Gastroesophageal sphincter (tissue), 4 donors: ENCODE measurements around the gene ALG5. TPM values are rescaled to one million over a fixed set of nuclear protein-coding genes. Genes with fewer than 3 reads are reported as not detected.

Experiments used
- ATAC-seq: fragments of 150-250 bp; one replicate; pipeline ENCODE4 v1.9.1; 2016; ENCODE audit warnings: mild to moderate bottlenecking, moderate library complexity
- H3K27ac ChIP-seq, 4 donors: fragments of 200-600 bp; sonication (generic) in 3 of 4; 1 replicate in 3 of 4; 2 replicates in 1 of 4; pipeline ENCODE4 v1.5.1; 2016 to 2019
- H3K27me3 ChIP-seq: fragments of 200-600 bp; sonication (generic); one replicate; pipeline ENCODE4 v1.5.1; 2019
- H3K36me3 ChIP-seq, 2 donors: fragments of 200-600 bp; sonication (generic); one replicate each; pipeline ENCODE4 v1.5.1; 2019; ENCODE audit warnings: control low read depth in 1 of 2
- H3K4me1 ChIP-seq, 3 donors: fragments of 200-600 bp; sonication (generic); 1 replicate in 2 of 3; 2 replicates in 1 of 3; pipeline ENCODE4 v1.5.1; 2016 to 2019; ENCODE audit warnings: control low read depth in 2 of 3
- H3K4me3 ChIP-seq, 2 donors: fragments of 200-600 bp; sonication (generic); one replicate each; pipeline ENCODE4 v1.5.1; 2019; ENCODE audit warnings: mild to moderate bottlenecking in 1 of 2, moderate library complexity in 1 of 2
- H3K9me3 ChIP-seq, 3 donors: fragments of 200-600 bp; sonication (generic); one replicate each; pipeline ENCODE4 v1.5.1; 2017 to 2019; ENCODE audit warnings: control low read depth in 2 of 3
- EP300 ChIP-seq: sonication (generic); formaldehyde crosslinking; IDR thresholded peaks from one replicate; pipeline ENCODE4 v1.6.1; 2017; ENCODE audit warnings: antibody characterized with exemption, mild to moderate bottlenecking
- POLR2A ChIP-seq, 2 donors: fragments of 450-650 bp; IDR thresholded peaks; one replicate each; pipeline ENCODE4 v1.6.1; 2017; ENCODE audit warnings: antibody characterized with exemption in 2 of 2, mild to moderate bottlenecking in 2 of 2, moderate library complexity in 1 of 2
- POLR2AphosphoS5 ChIP-seq: sonication (generic); formaldehyde crosslinking; IDR thresholded peaks from one replicate; pipeline ENCODE4 v1.6.1; 2017; ENCODE audit warnings: antibody characterized with exemption
- WGBS, 2 donors: methylation state at CpG; one replicate each; pipeline ENCODE4 v1.1.5; 2018; ENCODE audit warnings: low coverage in 1 of 2; 5-methylcytosine and 5-hydroxymethylcytosine counted together
- total RNA-seq, 4 donors: library from RNA; depleted of rRNA; stranded (reverse); fragments of >200 nt; gene quantifications; one replicate each; pipeline ENCODE4 v1.1.0, GENCODE V29; 2016
- TF ChIP-seq, protein P1 (sequence below), 4 experiments: fragments of 200-600 bp in 2 of 4; fragments of 450-650 bp in 2 of 4; sonication (generic) in 1 of 4; IDR thresholded peaks; one replicate each; pipeline ENCODE4 v1.5.1; 2017 to 2019; ENCODE audit warnings: antibody characterized with exemption in 4 of 4, mild to moderate bottlenecking in 2 of 4, moderate library complexity in 2 of 4

ALG5 gene
- total RNA-seq, 4 donors from 2014 or later = 16.5 to 24.0 (median 22.4) TPM

DNA sequence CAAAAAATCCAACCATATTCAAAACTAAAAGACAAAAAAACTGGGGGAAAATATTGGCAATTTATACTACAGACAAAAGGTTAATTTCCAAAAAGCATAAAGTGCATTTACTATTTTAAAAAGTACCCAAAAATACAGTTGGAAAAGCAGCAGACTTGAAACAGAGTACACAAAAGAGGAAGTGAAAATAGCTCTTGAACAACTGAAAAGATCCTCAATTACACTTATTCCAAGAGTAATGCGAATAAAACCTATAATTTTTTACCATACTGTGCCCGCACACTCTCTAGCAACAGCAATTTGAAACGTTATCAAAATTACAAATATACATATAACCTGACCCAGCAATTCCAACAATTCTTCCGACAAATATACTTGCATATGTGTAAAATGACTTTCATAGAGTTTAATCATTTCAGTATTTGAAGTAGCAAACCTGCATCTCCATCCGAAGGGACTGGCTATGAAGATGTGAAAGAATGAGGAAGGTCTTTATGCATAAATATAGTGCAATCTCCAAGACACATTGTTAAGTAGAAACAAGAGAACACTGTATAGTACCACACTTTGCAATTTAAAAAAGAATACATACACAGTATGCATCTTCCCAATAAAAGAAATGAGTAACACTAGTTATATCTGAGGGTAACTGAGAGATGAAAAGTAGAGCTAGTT is 25.4 kb downstream of the ALG5 start:
- WGBS, 2 donors = 89 to 92% methylated on average over 4 to 5 of the region's 5 CpGs
- Histone ChIP-seq H3K27me3 (no peaks in the 10 kb centered on the region), H3K4me3 (no peak overlapping the region), H3K27ac (no peak overlapping the region), H3K4me1 (no peaks in the 10 kb centered on the region), H3K36me3 (peaks cover 0 to 76% of the 10 kb centered on the region in 2 donors), H3K9me3 (peaks cover 0 to 7% (median 0%) of the 10 kb centered on the region in 3 donors)
- TF ChIP-seq, protein P1, sequence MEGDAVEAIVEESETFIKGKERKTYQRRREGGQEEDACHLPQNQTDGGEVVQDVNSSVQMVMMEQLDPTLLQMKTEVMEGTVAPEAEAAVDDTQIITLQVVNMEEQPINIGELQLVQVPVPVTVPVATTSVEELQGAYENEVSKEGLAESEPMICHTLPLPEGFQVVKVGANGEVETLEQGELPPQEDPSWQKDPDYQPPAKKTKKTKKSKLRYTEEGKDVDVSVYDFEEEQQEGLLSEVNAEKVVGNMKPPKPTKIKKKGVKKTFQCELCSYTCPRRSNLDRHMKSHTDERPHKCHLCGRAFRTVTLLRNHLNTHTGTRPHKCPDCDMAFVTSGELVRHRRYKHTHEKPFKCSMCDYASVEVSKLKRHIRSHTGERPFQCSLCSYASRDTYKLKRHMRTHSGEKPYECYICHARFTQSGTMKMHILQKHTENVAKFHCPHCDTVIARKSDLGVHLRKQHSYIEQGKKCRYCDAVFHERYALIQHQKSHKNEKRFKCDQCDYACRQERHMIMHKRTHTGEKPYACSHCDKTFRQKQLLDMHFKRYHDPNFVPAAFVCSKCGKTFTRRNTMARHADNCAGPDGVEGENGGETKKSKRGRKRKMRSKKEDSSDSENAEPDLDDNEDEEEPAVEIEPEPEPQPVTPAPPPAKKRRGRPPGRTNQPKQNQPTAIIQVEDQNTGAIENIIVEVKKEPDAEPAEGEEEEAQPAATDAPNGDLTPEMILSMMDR (IDR thresholded peaks at IDR 0.05) = no peak
- TF ChIP-seq POLR2A (IDR thresholded peaks at IDR 0.05) (no peak), POLR2AphosphoS5 (no peak), EP300 (no peak)
- no peak for ATAC-seq

- TF ChIP-seq POLR2AphosphoS5 (no peak), EP300 (no peak), POLR2A (IDR thresholded peaks at IDR 0.05) (no peak)
- TF ChIP-seq, protein P1 (IDR thresholded peaks at IDR 0.05) = no peak
- 77 to 89% methylated on average over 1 of the region's 1 CpG for WGBS, 2 donors
- ATAC-seq = no peak
These were observed 26.1 kb downstream of the ALG5 start for GRCh38 chr13:36973009-36973408.

GRCh38 chr13:36966404-36966803 is 32.7 kb downstream of the ALG5 start:
- H3K4me1 ChIP-seq = no peaks in the 10 kb centered on the region
- no peaks in the 10 kb centered on the region for H3K27me3 ChIP-seq
- no peak for ATAC-seq
- H3K27ac ChIP-seq = no peak overlapping the region
- no peak overlapping the region for H3K4me3 ChIP-seq
- WGBS, 2 donors = 77 to 96% methylated on average over 2 to 4 of the region's 4 CpGs
- H3K36me3 ChIP-seq = peaks cover 0 to 92% of the 10 kb centered on the region in 2 donors
- TF ChIP-seq POLR2AphosphoS5 (no peak), EP300 (no peak), POLR2A (IDR thresholded peaks at IDR 0.05) (no peak)
- TF ChIP-seq, protein P1 (IDR thresholded peaks at IDR 0.05) = no peak
- no peaks in the 10 kb centered on the region for H3K9me3 ChIP-seq

More at GRCh38 chr13:36973009-36973408, 26.1 kb downstream of the ALG5 start:
- Histone ChIP-seq H3K27me3 (no peaks in the 10 kb centered on the region), H3K4me1 (no peaks in the 10 kb centered on the region), H3K36me3 (peaks cover 0 to 75% of the 10 kb centered on the region in 2 donors), H3K27ac (no peak overlapping the region), H3K4me3 (no peak overlapping the region), H3K9me3 (peaks cover 0 to 7% (median 0%) of the 10 kb centered on the region in 3 donors)

GRCh38 chr13:36965767-36966166 is 33.4 kb downstream of the ALG5 start:
- H3K9me3 ChIP-seq = no peaks in the 10 kb centered on the region
- H3K4me1 ChIP-seq = no peaks in the 10 kb centered on the region
- WGBS, 2 donors = 42 to 78% methylated on average over 2 of the region's 2 CpGs
- no peak for ATAC-seq
- no peak overlapping the region for H3K27ac ChIP-seq
- no peak overlapping the region for H3K4me3 ChIP-seq
- H3K36me3 ChIP-seq = peaks cover 0 to 91% of the 10 kb centered on the region in 2 donors
- no peaks in the 10 kb centered on the region for H3K27me3 ChIP-seq
- no peak for TF ChIP-seq EP300
- no peak for TF ChIP-seq POLR2AphosphoS5
- no peak for TF ChIP-seq POLR2A (IDR thresholded peaks at IDR 0.05)
- TF ChIP-seq, protein P1 (IDR thresholded peaks at IDR 0.05) = no peak
